ENCODE results near the gene SORCS2.

DNA sequence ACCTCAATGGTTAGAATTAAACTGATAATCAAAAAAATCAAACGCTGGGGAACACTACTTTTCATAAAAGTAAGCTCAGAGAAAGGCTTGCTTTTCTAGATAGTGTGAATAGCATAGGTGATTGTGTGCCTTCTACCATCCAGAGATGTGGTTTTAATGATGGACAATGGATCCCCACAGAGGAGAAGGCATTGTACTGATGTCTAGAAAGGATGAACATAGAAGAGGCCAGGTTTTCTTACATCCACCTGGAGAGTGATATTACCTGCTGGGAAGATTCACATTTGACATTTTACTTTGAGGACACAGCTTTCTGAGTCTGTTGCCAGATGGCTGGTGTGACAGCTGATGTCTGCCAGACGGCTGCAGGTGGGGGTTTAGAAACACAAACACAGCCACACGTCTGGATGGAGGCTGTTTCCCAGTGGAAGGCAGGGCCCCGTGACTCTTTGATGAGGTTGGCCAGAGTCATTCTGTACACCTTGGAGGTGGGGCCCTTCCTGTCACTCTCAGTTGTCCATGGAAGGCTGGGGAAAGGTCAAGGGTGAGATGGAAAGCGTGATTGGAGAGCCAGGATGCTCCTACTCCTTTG is 128.0 kb downstream of the SORCS2 start:
- TF ChIP-seq, protein P1, sequence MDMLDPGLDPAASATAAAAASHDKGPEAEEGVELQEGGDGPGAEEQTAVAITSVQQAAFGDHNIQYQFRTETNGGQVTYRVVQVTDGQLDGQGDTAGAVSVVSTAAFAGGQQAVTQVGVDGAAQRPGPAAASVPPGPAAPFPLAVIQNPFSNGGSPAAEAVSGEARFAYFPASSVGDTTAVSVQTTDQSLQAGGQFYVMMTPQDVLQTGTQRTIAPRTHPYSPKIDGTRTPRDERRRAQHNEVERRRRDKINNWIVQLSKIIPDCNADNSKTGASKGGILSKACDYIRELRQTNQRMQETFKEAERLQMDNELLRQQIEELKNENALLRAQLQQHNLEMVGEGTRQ (IDR thresholded peaks at IDR 0.05; ENCODE audit: low read depth, low read length) = no peak
- TF ChIP-seq, protein P1 (CRISPR knock-in tag; IDR thresholded peaks at IDR 0.05; ENCODE audit: borderline replicate concordance) = no peak
- TF ChIP-seq, protein P2, sequence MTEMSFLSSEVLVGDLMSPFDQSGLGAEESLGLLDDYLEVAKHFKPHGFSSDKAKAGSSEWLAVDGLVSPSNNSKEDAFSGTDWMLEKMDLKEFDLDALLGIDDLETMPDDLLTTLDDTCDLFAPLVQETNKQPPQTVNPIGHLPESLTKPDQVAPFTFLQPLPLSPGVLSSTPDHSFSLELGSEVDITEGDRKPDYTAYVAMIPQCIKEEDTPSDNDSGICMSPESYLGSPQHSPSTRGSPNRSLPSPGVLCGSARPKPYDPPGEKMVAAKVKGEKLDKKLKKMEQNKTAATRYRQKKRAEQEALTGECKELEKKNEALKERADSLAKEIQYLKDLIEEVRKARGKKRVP (CRISPR knock-in tag; IDR thresholded peaks at IDR 0.05) = no peak
- TF ChIP-seq ZNF605 (CRISPR knock-in tag; IDR thresholded peaks at IDR 0.05) (no peak), FOXJ3 (CRISPR knock-in tag; IDR thresholded peaks at IDR 0.05; ENCODE audit: borderline replicate concordance) (no peak)
